Activated B cell treated with CpG ODN at 0.5 μM for 24 hours (primary cell): ENCODE measurements around the gene CCR7. TPM values are rescaled to one million over a fixed set of nuclear protein-coding genes. Genes with fewer than 3 reads are reported as not detected.

Experiments
- ATAC-seq: fragments of 200-7000 bp; cut with Tn5 transposase; one replicate; pipeline ENCODE4 v1.10.0; 2021; ENCODE audit warnings: low read depth, mild to moderate bottlenecking, moderate library complexity
- CTCF ChIA-PET: fragments of 350-600 bp; sonication (Branson Sonifier 250); formaldehyde crosslinking; loops from one replicate; lab custom pipeline; 2021; ENCODE audit warnings: antibody characterized with exemption; lab: Charles Lee
- POLR2A ChIA-PET: fragments of 350-600 bp; sonication (Branson Sonifier 250); formaldehyde crosslinking; loops from one replicate; lab custom pipeline; 2021; ENCODE audit warnings: antibody characterized with exemption; lab: Charles Lee
- DNase-seq: peaks from one replicate; pipeline ENCODE4 v3.0.0; 2022
- H3K27ac Mint-ChIP-seq: one replicate; pipeline ENCODE4 v1.8.0; 2020; ENCODE audit warnings: mixed read lengths
- H3K27me3 Mint-ChIP-seq: one replicate; pipeline ENCODE4 v1.8.0; 2021; ENCODE audit warnings: mixed read lengths
- H3K36me3 Mint-ChIP-seq: one replicate; pipeline ENCODE4 v1.8.0; 2021; ENCODE audit warnings: low read depth, mixed read lengths
- H3K4me1 Mint-ChIP-seq: one replicate; pipeline ENCODE4 v1.8.0; 2021; ENCODE audit warnings: mixed read lengths
- H3K4me3 Mint-ChIP-seq: one replicate; pipeline ENCODE4 v1.8.0; 2020; ENCODE audit warnings: mild to moderate bottlenecking, mixed read lengths
- H3K9me3 Mint-ChIP-seq: one replicate; pipeline ENCODE4 v1.8.0; 2020; ENCODE audit warnings: mixed read lengths
- CTCF ChIP-seq: fragments of 200-600 bp; IDR thresholded peaks from one replicate; pipeline ENCODE4 v1.8.0; 2022; ENCODE audit warnings: antibody characterized with exemption, mild to moderate bottlenecking
- intact Hi-C: fragments of 100-400 bp; cut with micrococcal nuclease; formaldehyde crosslinking; loops from one replicate; pipeline ENCODE4 v1.15.1; 2024
- total RNA-seq: library from RNA; stranded (reverse); gene quantifications from 2 replicates; pipeline ENCODE4 v1.2.3, GENCODE V29; 2022

Gene CCR7
- total RNA-seq, 1 donor from 2014 or later: 572 TPM

GRCh38 chr17:40510328-40510648, 55.0 kb downstream of the CCR7 start:
- Mint-ChIP-seq H3K4me3 (no peak overlapping the region), H3K27me3 (no peaks in the 10 kb centered on the region), H3K9me3 (no peaks in the 10 kb centered on the region), H3K4me1 (peaks cover 24% of the 10 kb centered on the region), H3K36me3 (no peaks in the 10 kb centered on the region), H3K27ac (no peak overlapping the region)
- ChIA-PET CTCF (no interaction called here), POLR2A (no interaction called here)
- no peak for ATAC-seq
- intact Hi-C loops: no loop called here
- no peak for TF ChIP-seq CTCF
- DNase-seq: no peak

- no peak for TF ChIP-seq CTCF
- POLR2A ChIA-PET: no interaction called here
- no peak for ATAC-seq
- Mint-ChIP-seq H3K9me3 (no peaks in the 10 kb centered on the region), H3K4me3 (no peak overlapping the region), H3K27ac (no peak overlapping the region), H3K27me3 (no peaks in the 10 kb centered on the region), H3K36me3 (no peaks in the 10 kb centered on the region), H3K4me1 (peaks cover 20% of the 10 kb centered on the region)
- DNase-seq: no peak
- intact Hi-C loops: no loop called here
- CTCF ChIA-PET: no interaction called here
Measured at GRCh38 chr17:40509626-40510327, 55.5 kb downstream of the CCR7 start.

GRCh38 chr17:40506786-40507185, 58.5 kb downstream of the CCR7 start:
- Mint-ChIP-seq H3K27ac (no peak overlapping the region), H3K4me3 (no peak overlapping the region), H3K9me3 (no peaks in the 10 kb centered on the region), H3K36me3 (no peaks in the 10 kb centered on the region), H3K27me3 (no peaks in the 10 kb centered on the region), H3K4me1 (peaks cover 6% of the 10 kb centered on the region)
- ATAC-seq: no peak
- intact Hi-C loops: no loop called here
- ChIA-PET CTCF (interaction anchor here (0.6 kb wide), 1 partner anchor 65 kb away, joined by 3 read pairs; no protein-coding TSS in a partner anchor), POLR2A (no interaction called here)
- TF ChIP-seq CTCF: no peak
- DNase-seq: no peak

Other genes starting within 250 kb of the CCR7 start
- not detected in 2 replicates for gene GJD3, start 200.7 kb downstream of the CCR7 start, total RNA-seq
- gene TOP2A, start 147.6 kb downstream of the CCR7 start, total RNA-seq: 5.3 and 6.6 TPM in 2 replicates
- gene IGFBP4, start 122.0 kb downstream of the CCR7 start, total RNA-seq: 17.2 and 18.0 TPM in 2 replicates
- 0.18 TPM in 1 of 2 replicates, not detected in the other for gene TNS4, start 63.8 kb downstream of the CCR7 start, total RNA-seq
- gene SMARCE1, start 82.3 kb upstream of the CCR7 start, total RNA-seq: 140 TPM in 2 replicates
- not detected in 2 replicates for gene KRT222, start 99.7 kb upstream of the CCR7 start, total RNA-seq
- not detected in 2 replicates for gene KRT24, start 138.3 kb upstream of the CCR7 start, total RNA-seq
- gene KRT25, start 189.9 kb upstream of the CCR7 start, total RNA-seq: not detected in 2 replicates
- gene KRT26, start 206.7 kb upstream of the CCR7 start, total RNA-seq: not detected in 2 replicates
- gene KRT27, start 217.1 kb upstream of the CCR7 start, total RNA-seq: not detected in 2 replicates
- gene KRT28, start 234.5 kb upstream of the CCR7 start, total RNA-seq: not detected in 2 replicates